Neural progenitor cell (in vitro differentiated cells): ENCODE results near the gene ISG15. TPM values are rescaled to one million over a fixed set of nuclear protein-coding genes. Genes with fewer than 3 reads are reported as not detected.

Experiments used
- DNase-seq: peaks from one replicate; pipeline ENCODE4 v3.0.0-alpha.2; 2016; ENCODE audit warnings: low spot score
- H2AFZ ChIP-seq: fragments of 200-600 bp; sonication (generic); replicated peaks from 2 replicates; pipeline ENCODE4 v1.6.1; 2016; ENCODE audit warnings: antibody characterized with exemption
- H3F3A ChIP-seq: fragments of 200-600 bp; sonication (generic); 2 replicates; pipeline ENCODE4 v1.6.1; 2016; ENCODE audit warnings: antibody characterized with exemption, low read depth
- H3K27ac ChIP-seq: fragments of 200-600 bp; sonication (generic); 2 replicates; pipeline ENCODE4 v1.5.1; 2016; ENCODE audit warnings: mild to moderate bottlenecking
- H3K27me3 ChIP-seq: fragments of 200-600 bp; sonication (generic); 2 replicates; pipeline ENCODE4 v1.6.1; 2016; ENCODE audit warnings: mild to moderate bottlenecking, moderate library complexity
- H3K36me3 ChIP-seq: fragments of 200-600 bp; sonication (generic); 2 replicates; pipeline ENCODE4 v1.5.1; 2016
- H3K4me1 ChIP-seq: fragments of 200-600 bp; sonication (generic); 2 replicates; pipeline ENCODE4 v1.6.1; 2016; ENCODE audit warnings: mixed run types
- H3K4me2 ChIP-seq: fragments of 200-600 bp; sonication (generic); 2 replicates; pipeline ENCODE4 v1.6.1; 2016
- H3K4me3 ChIP-seq: fragments of 200-600 bp; sonication (generic); 2 replicates; pipeline ENCODE4 v1.5.1; 2016
- H3K79me2 ChIP-seq: fragments of 200-600 bp; sonication (generic); 2 replicates; pipeline ENCODE4 v1.6.1; 2016; ENCODE audit warnings: low read depth
- H3K9ac ChIP-seq: fragments of 200-600 bp; sonication (generic); 2 replicates; pipeline ENCODE4 v1.6.1; 2016
- H3K9me3 ChIP-seq: fragments of 200-600 bp; sonication (generic); 2 replicates; pipeline ENCODE4 v1.5.1; 2016; ENCODE audit warnings: low read depth
- H4K20me1 ChIP-seq: fragments of 200-600 bp; sonication (generic); 2 replicates; pipeline ENCODE4 v1.6.1; 2016; ENCODE audit warnings: low read depth
- H3K27ac Mint-ChIP-seq: 3 replicates; pipeline ENCODE4 v1.8.0; 2021; ENCODE audit warnings: mixed read lengths
- H3K27me3 Mint-ChIP-seq: 2 replicates; pipeline ENCODE4 v1.8.0; 2022; ENCODE audit warnings: low read depth, mild to moderate bottlenecking, inconsistent platforms, moderate library complexity, mixed read lengths; ENCODE audit not compliant: insufficient read depth
- H3K36me3 Mint-ChIP-seq: 3 replicates; pipeline ENCODE4 v1.8.0; 2021; ENCODE audit warnings: mixed read lengths
- H3K4me1 Mint-ChIP-seq: 3 replicates; pipeline ENCODE4 v1.8.0; 2021; ENCODE audit warnings: mixed read lengths
- H3K4me3 Mint-ChIP-seq: 3 replicates; pipeline ENCODE4 v1.8.0; 2021; ENCODE audit warnings: mild to moderate bottlenecking, moderate library complexity, mixed read lengths
- H3K9me3 Mint-ChIP-seq: 3 replicates; pipeline ENCODE4 v1.8.0; 2020; ENCODE audit warnings: mixed read lengths
- EZH2 ChIP-seq: fragments of 200-600 bp; sonication (generic); IDR thresholded peaks from 2 replicates; pipeline ENCODE4 v1.6.1; 2017; ENCODE audit warnings: antibody characterized with exemption, mild to moderate bottlenecking, moderate library complexity
- EZH2phosphoT487 ChIP-seq: fragments of 200-600 bp; sonication (generic); IDR thresholded peaks from 2 replicates; pipeline ENCODE4 v1.6.1; 2017; ENCODE audit warnings: antibody characterized with exemption
- total RNA-seq: library from RNA; depleted of rRNA; stranded (reverse); fragments of >200 nt; gene quantifications from 2 replicates; pipeline ENCODE4 v1.2.3, GENCODE V29; 2015; ENCODE audit warnings: low replicate concordance
- TF ChIP-seq, protein P1 (sequence below): fragments of 200-600 bp; sonication (generic); IDR thresholded peaks from 2 replicates; pipeline ENCODE4 v1.5.1; 2017; ENCODE audit warnings: antibody characterized with exemption, mild to moderate bottlenecking

Gene ISG15
- total RNA-seq, 1 donor from 2014 or later, result 22.4 TPM

GRCh38 chr1:996851-997712 is 16.2 kb upstream of the ISG15 start:
- H3K9ac ChIP-seq, result no peak overlapping the region
- H3K36me3 ChIP-seq, result no peaks in the 10 kb centered on the region
- no peaks in the 10 kb centered on the region for H3K9me3 ChIP-seq
- Mint-ChIP-seq H3K27me3 (peaks cover 14% of the 10 kb centered on the region), H3K27ac (no peak overlapping the region), H3K4me3 (peak overlapping the region; percentile 59), H3K4me1 (peaks cover 9% of the 10 kb centered on the region), H3K9me3 (peaks cover 13% of the 10 kb centered on the region), H3K36me3 (peaks cover 2% of the 10 kb centered on the region)
- no peak overlapping the region for H3K4me3 ChIP-seq
- H3K27ac ChIP-seq, result no peak overlapping the region
- H3K4me2 ChIP-seq, result peak overlapping the region; percentile 97
- peaks cover 22% of the 10 kb centered on the region for H4K20me1 ChIP-seq
- H2AFZ ChIP-seq, result no peak overlapping the region
- peaks cover 29% of the 10 kb centered on the region for H3F3A ChIP-seq
- DNase-seq, result no peak
- TF ChIP-seq EZH2phosphoT487, result no peak
- H3K79me2 ChIP-seq, result no peaks in the 10 kb centered on the region
- H3K4me1 ChIP-seq, result peaks cover 12% of the 10 kb centered on the region
- H3K27me3 ChIP-seq, result peaks cover 100% of the 10 kb centered on the region

GRCh38 chr1:997713-997992 is 15.6 kb upstream of the ISG15 start:
- Histone ChIP-seq H3K4me1 (peaks cover 12% of the 10 kb centered on the region), H3K36me3 (no peaks in the 10 kb centered on the region), H3K9me3 (no peaks in the 10 kb centered on the region), H2AFZ (no peak overlapping the region), H3F3A (peaks cover 29% of the 10 kb centered on the region), H3K4me2 (peak overlapping the region; percentile 97), H3K27me3 (peaks cover 100% of the 10 kb centered on the region), H3K27ac (no peak overlapping the region), H3K4me3 (peak overlapping the region; percentile 70), H4K20me1 (peaks cover 22% of the 10 kb centered on the region), H3K79me2 (no peaks in the 10 kb centered on the region), H3K9ac (no peak overlapping the region)
- DNase-seq, result no peak
- Mint-ChIP-seq H3K27me3 (peaks cover 16% of the 10 kb centered on the region), H3K27ac (no peak overlapping the region), H3K4me1 (peaks cover 9% of the 10 kb centered on the region), H3K4me3 (peak overlapping the region; percentile 59), H3K36me3 (peaks cover 2% of the 10 kb centered on the region), H3K9me3 (peaks cover 9% of the 10 kb centered on the region)
- TF ChIP-seq EZH2 (no peak), EZH2phosphoT487 (no peak)
- TF ChIP-seq, protein P1, sequence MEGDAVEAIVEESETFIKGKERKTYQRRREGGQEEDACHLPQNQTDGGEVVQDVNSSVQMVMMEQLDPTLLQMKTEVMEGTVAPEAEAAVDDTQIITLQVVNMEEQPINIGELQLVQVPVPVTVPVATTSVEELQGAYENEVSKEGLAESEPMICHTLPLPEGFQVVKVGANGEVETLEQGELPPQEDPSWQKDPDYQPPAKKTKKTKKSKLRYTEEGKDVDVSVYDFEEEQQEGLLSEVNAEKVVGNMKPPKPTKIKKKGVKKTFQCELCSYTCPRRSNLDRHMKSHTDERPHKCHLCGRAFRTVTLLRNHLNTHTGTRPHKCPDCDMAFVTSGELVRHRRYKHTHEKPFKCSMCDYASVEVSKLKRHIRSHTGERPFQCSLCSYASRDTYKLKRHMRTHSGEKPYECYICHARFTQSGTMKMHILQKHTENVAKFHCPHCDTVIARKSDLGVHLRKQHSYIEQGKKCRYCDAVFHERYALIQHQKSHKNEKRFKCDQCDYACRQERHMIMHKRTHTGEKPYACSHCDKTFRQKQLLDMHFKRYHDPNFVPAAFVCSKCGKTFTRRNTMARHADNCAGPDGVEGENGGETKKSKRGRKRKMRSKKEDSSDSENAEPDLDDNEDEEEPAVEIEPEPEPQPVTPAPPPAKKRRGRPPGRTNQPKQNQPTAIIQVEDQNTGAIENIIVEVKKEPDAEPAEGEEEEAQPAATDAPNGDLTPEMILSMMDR, result no peak

GRCh38 chr1:997993-998744 is 15.1 kb upstream of the ISG15 start:
- peaks cover 29% of the 10 kb centered on the region for H3F3A ChIP-seq
- peaks cover 100% of the 10 kb centered on the region for H3K27me3 ChIP-seq
- no peak overlapping the region for H3K9ac ChIP-seq
- no peaks in the 10 kb centered on the region for H3K9me3 ChIP-seq
- peak overlapping the region; percentile 97 for H3K4me2 ChIP-seq
- peaks cover 22% of the 10 kb centered on the region for H4K20me1 ChIP-seq
- no peak overlapping the region for H3K27ac ChIP-seq
- no peaks in the 10 kb centered on the region for H3K36me3 ChIP-seq
- H3K27me3 Mint-ChIP-seq, result peaks cover 16% of the 10 kb centered on the region
- peaks cover 6% of the 10 kb centered on the region for H3K9me3 Mint-ChIP-seq
- peak overlapping the region; percentile 80 for H3K4me3 Mint-ChIP-seq
- no peak overlapping the region for H3K27ac Mint-ChIP-seq
- H2AFZ ChIP-seq, result no peak overlapping the region
- peak; percentile 74 for DNase-seq
- H3K4me1 ChIP-seq, result peaks cover 12% of the 10 kb centered on the region
- H3K4me3 ChIP-seq, result peak overlapping the region; percentile 70
- H3K79me2 ChIP-seq, result no peaks in the 10 kb centered on the region
- H3K4me1 Mint-ChIP-seq, result peaks cover 10% of the 10 kb centered on the region
- peaks cover 2% of the 10 kb centered on the region for H3K36me3 Mint-ChIP-seq
- TF ChIP-seq EZH2phosphoT487 (peak; percentile 83), EZH2 (peak; percentile 76)
- TF ChIP-seq, protein P1, result peak; percentile 16

- Histone ChIP-seq H3K4me1 (peaks cover 14% of the 10 kb centered on the region), H3K9ac (no peak overlapping the region), H3K36me3 (no peaks in the 10 kb centered on the region), H3K27ac (no peak overlapping the region), H2AFZ (no peak overlapping the region), H3K4me2 (peak overlapping the region; percentile 97), H4K20me1 (peaks cover 22% of the 10 kb centered on the region), H3K79me2 (no peaks in the 10 kb centered on the region), H3K4me3 (peak overlapping the region; percentile 70), H3K27me3 (peaks cover 100% of the 10 kb centered on the region), H3F3A (peaks cover 29% of the 10 kb centered on the region), H3K9me3 (no peaks in the 10 kb centered on the region)
- Mint-ChIP-seq H3K27ac (no peak overlapping the region), H3K36me3 (peaks cover 2% of the 10 kb centered on the region), H3K4me3 (peak overlapping the region; percentile 80), H3K27me3 (peaks cover 16% of the 10 kb centered on the region), H3K9me3 (peaks cover 6% of the 10 kb centered on the region), H3K4me1 (peaks cover 14% of the 10 kb centered on the region)
- DNase-seq, result no peak
- TF ChIP-seq EZH2 (no peak), EZH2phosphoT487 (no peak)
- TF ChIP-seq, protein P1, result no peak
These were observed 14.6 kb upstream of the ISG15 start for GRCh38 chr1:998745-998994.
